Heart left ventricle (tissue), 16 donors: Measurements from ENCODE around the gene HOOK1. TPM values are rescaled to one million over a fixed set of nuclear protein-coding genes. Genes with fewer than 3 reads are reported as not detected.
"Not testable (repeated sequence)": the region's sequence is repeated elsewhere in the genome, so short reads cannot be mapped to it uniquely, and the experiment has no call there.

Experiments used
- ATAC-seq, 4 donors: fragments of 200-7000 bp; cut with Tn5 transposase; one replicate each; pipeline ENCODE4 v1.9.1; 2020 to 2022; ENCODE audit warnings: moderate library complexity in 4 of 4, mild to moderate bottlenecking in 3 of 4, moderate number of reproducible peaks in 1 of 4
- DNase-seq, 5 donors: peaks; one replicate each; pipeline ENCODE4 v3.0.0-alpha.2; 2020
- H3K27ac ChIP-seq, 12 donors: fragments of 200-600 bp; sonication (generic) in 4 of 12; one replicate each; pipeline versions ENCODE4 v1.5.0 to v1.8.0; 2016 to 2022; ENCODE audit warnings: mild to moderate bottlenecking in 2 of 12
- H3K27me3 ChIP-seq, 9 donors: fragments of 200-600 bp; sonication (generic) in 2 of 9; one replicate each; pipeline versions ENCODE4 v1.5.1 to v1.8.0; 2016 to 2022; ENCODE audit warnings: mild to moderate bottlenecking in 3 of 9
- H3K36me3 ChIP-seq, 9 donors: fragments of 200-600 bp; sonication (generic) in 2 of 9; one replicate each; pipeline versions ENCODE4 v1.5.0 to v1.8.0; 2018 to 2022; ENCODE audit warnings: mild to moderate bottlenecking in 2 of 9
- H3K4me1 ChIP-seq, 12 donors: fragments of 200-600 bp; sonication (generic) in 4 of 12; one replicate each; pipeline versions ENCODE4 v1.5.0 to v1.8.0; 2016 to 2022; ENCODE audit warnings: mild to moderate bottlenecking in 3 of 12
- H3K4me3 ChIP-seq, 12 donors: fragments of 200-600 bp; sonication (generic) in 4 of 12; one replicate each; pipeline versions ENCODE4 v1.5.0 to v1.8.0; 2017 to 2022; ENCODE audit warnings: mild to moderate bottlenecking in 9 of 12, moderate library complexity in 4 of 12
- H3K9me3 ChIP-seq, 12 donors: fragments of 200-600 bp; sonication (generic) in 4 of 12; one replicate each; pipeline versions ENCODE4 v1.5.0 to v1.8.0; 2016 to 2022; ENCODE audit warnings: mild to moderate bottlenecking in 1 of 12
- CTCF ChIP-seq, 12 donors: fragments of 200-600 bp; sonication (generic) in 4 of 12; IDR thresholded peaks; one replicate each; pipeline versions ENCODE4 v1.5.0 to v1.8.0; 2018 to 2022; ENCODE audit warnings: antibody characterized with exemption in 12 of 12, mild to moderate bottlenecking in 5 of 12
- POLR2A ChIP-seq, 2 donors: fragments of 450-650 bp; IDR thresholded peaks; one replicate each; pipeline ENCODE4 v1.6.1; 2017; ENCODE audit warnings: antibody characterized with exemption in 2 of 2, mild to moderate bottlenecking in 2 of 2, moderate library complexity in 2 of 2
- WGBS, 4 donors: extraction: QIAGEN DNeasy Blood & Tissue Kit in 2 of 4; methylation state at CpG; one replicate each; pipeline versions ENCODE4 v1.1.5 to v1.1.7; 2013 to 2018; 5-methylcytosine and 5-hydroxymethylcytosine counted together
- intact Hi-C, 10 donors: fragments of 100-400 bp; cut with DNase I; formaldehyde crosslinking; loops; one replicate each; pipeline versions ENCODE4 v1.11.1 to v1.14.2; 2022
- polyA plus RNA-seq, 2 donors: library from polyadenylated mRNA; stranded (reverse); fragments of 200-250 nt; gene quantifications; one replicate each; pipeline ENCODE4 v1.2.3, GENCODE V29; 2013
- total RNA-seq, 9 donors: library from RNA; depleted of rRNA in 2 of 9; stranded (reverse); fragments of >200 nt in 2 of 9; fragmentation: NEBNext Ultra II Directional in 3 of 9; extraction: Animal tissue kit (Norgen Biotek cat#: 25700) in 3 of 9; gene quantifications; one replicate each; pipeline versions ENCODE4 v1.1.0 to v1.2.4, GENCODE V29; 2016 to 2023
- donor health status: ischemic (EF 13 %, LVEDD 7.1; RV severe dilation, severe dysfunction).
- donor health status: healthy with polysubstance abuse.
- donor health status: DM: no; HTN: yes; CAD: no.
- donor health status: DM: no; HTN: no; CAD: no.
- donor health status: ischemic (EF 25% LVEDD 6.9; RV normal size, moderate dysfunction).
- donor health status: ischemic (EF 25% LVEDD 5.7; RV mildly dilated, moderate dysfunction).
- donor health status: healthy.
- donor health status: DM: yes; HTN: yes; CAD: no.
- donor health status: ischemic (EF 35%, LVEDD 5.7; RV mildly dilated, moderate dysfunction).
- donor health status: nonischemic (EF 11% LVEDD 7.7; RV severe dilation, severe dysfunction).
- donor health status: DM: yes; HTN: yes; CAD: no.
- donor health status: PGD.
- donor health status: ischemic (EF 29% LVEDD 5.4; RV normal size, mild dysfunction).
- donor health status: nonischemic (EF 23%, LVEDD 6.1; RV moderate dilation, normal function).

The HOOK1 gene
- total and polyA plus RNA-seq, 11 donors, result 0.89 to 4.8 (median 3.3) TPM

- Histone ChIP-seq H3K27ac (no peak overlapping the region), H3K9me3 (no peaks in the 10 kb centered on the region), H3K36me3 (no peaks in the 10 kb centered on the region), H3K27me3 (no peaks in the 10 kb centered on the region), H3K4me3 (no peak overlapping the region), H3K4me1 (peaks cover 0 to 5% (median 0%) of the 10 kb centered on the region in 12 donors)
- ATAC-seq, result no peak
- intact Hi-C loops, result no loop called here
- no peak for DNase-seq
- WGBS, 4 donors, result 63 to 85% (median 66%) methylated on average over 3 of the region's 3 CpGs
- TF ChIP-seq POLR2A (IDR thresholded peaks at IDR 0.05), result no peak
- TF ChIP-seq CTCF (IDR thresholded peaks at IDR 0.05), result no peak
Observed at GRCh38 chr1:59833991-59834390, 19.2 kb downstream of the HOOK1 start.

GRCh38 chr1:59837857-59838256 lies 23.1 kb downstream of the HOOK1 start:
- H3K36me3 ChIP-seq, intact Hi-C loops, H3K27ac ChIP-seq, ATAC-seq, H3K4me3 ChIP-seq, H3K27me3 ChIP-seq, H3K9me3 ChIP-seq, DNase-seq, H3K4me1 ChIP-seq: not testable (repeated sequence)
- 64 to 84% (median 72%) methylated on average over 1 of the region's 1 CpG for WGBS, 4 donors

GRCh38 chr1:59845091-59845490 lies 30.3 kb downstream of the HOOK1 start:
- no peaks in the 10 kb centered on the region for H3K36me3 ChIP-seq
- intact Hi-C loops, result no loop called here
- H3K4me3 ChIP-seq, result no peak overlapping the region
- no peaks in the 10 kb centered on the region for H3K4me1 ChIP-seq
- DNase-seq (no peak), ATAC-seq (no peak)
- no peaks in the 10 kb centered on the region for H3K9me3 ChIP-seq
- H3K27me3 ChIP-seq, result no peaks in the 10 kb centered on the region
- H3K27ac ChIP-seq, result no peak overlapping the region
- no peak for TF ChIP-seq POLR2A (IDR thresholded peaks at IDR 0.05)
- no peak for TF ChIP-seq CTCF (IDR thresholded peaks at IDR 0.05)
- 68 to 72% (median 71%) methylated on average over 2 of the region's 2 CpGs for WGBS, 4 donors

GRCh38 chr1:59846209-59846894 lies 31.6 kb downstream of the HOOK1 start:
- no peaks in the 10 kb centered on the region for H3K9me3 ChIP-seq
- H3K4me3 ChIP-seq, result no peak overlapping the region
- intact Hi-C loops, result no loop called here
- 94 to 97% (median 96%) methylated on average over 3 of the region's 3 CpGs for WGBS, 4 donors
- no peak overlapping the region for H3K27ac ChIP-seq
- H3K4me1 ChIP-seq, result no peaks in the 10 kb centered on the region
- TF ChIP-seq POLR2A (IDR thresholded peaks at IDR 0.05), result no peak
- TF ChIP-seq CTCF (IDR thresholded peaks at IDR 0.05), result no peak
- H3K36me3 ChIP-seq, result no peaks in the 10 kb centered on the region
- no peaks in the 10 kb centered on the region for H3K27me3 ChIP-seq
- no peak for DNase-seq
- ATAC-seq, result no peak

GRCh38 chr1:59846895-59847282 lies 32.1 kb downstream of the HOOK1 start:
- Histone ChIP-seq H3K4me3 (no peak overlapping the region), H3K9me3 (no peaks in the 10 kb centered on the region), H3K4me1 (no peaks in the 10 kb centered on the region), H3K36me3 (no peaks in the 10 kb centered on the region), H3K27me3 (no peaks in the 10 kb centered on the region), H3K27ac (no peak overlapping the region)
- no peak for DNase-seq
- intact Hi-C loops, result no loop called here
- no peak for ATAC-seq
- WGBS, 4 donors, result 91 to 97% (median 96%) methylated on average over 2 of the region's 2 CpGs
- TF ChIP-seq POLR2A (IDR thresholded peaks at IDR 0.05) (no peak), CTCF (IDR thresholded peaks at IDR 0.05) (no peak)
